GM19395 (cell line): ENCODE results near the gene PIR.

ENCODE experiments used
- ATAC-seq: cut with Tn5 transposase; IDR thresholded peaks from one replicate; pipeline ENCODE4 v1.9.1; 2021; ENCODE audit warnings: mild to moderate bottlenecking, moderate library complexity; ENCODE audit not compliant: unreplicated experiment

The PIR gene

GRCh38 chrX:15418707-15419181 lies 74.4 kb downstream of the PIR start:
- no peak for ATAC-seq

GRCh38 chrX:15418041-15418706 lies 75.0 kb downstream of the PIR start:
- no peak for ATAC-seq

- ATAC-seq = no peak
Measured at GRCh38 chrX:15416133-15416993, 76.8 kb downstream of the PIR start.

DNA sequence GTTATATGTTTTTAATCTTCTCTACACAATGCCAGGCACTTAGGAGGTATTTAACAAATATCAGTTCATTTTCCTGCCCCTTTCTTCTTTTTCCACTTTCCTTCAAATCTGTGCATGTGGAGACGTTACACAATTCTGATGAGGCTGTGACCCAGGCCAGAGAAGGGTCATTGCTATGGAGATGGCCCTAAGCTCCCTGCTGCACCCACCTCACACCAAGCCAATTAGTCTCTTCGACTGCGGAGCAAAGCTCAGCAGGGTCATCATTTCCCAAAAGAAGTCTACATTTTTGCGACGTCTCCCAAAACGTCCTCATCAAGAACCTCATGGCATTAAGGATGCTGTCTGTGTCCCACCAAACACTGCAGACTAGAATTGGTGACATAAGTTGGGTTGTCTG lies 80.0 kb downstream of the PIR start:
- no peak for ATAC-seq

DNA sequence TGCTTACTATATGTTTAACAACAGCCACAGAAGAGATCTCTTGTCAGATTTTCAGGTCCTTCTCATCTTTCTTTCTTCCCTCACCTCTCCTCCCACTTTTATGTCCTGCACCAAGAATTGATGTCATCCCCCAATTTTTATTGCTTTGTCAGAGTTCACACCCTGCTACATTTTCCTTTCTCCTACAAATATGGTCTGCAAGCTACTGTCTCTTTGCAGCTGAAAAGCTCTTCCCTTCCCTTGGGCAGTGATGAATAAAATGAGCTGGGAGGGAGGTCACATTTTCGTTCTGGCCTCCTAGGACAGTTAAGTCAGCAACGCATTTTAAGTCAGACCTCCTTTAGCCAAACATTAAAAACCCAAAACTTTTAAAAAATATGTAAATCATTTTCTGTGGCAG lies 82.2 kb downstream of the PIR start:
- ATAC-seq = no peak

DNA sequence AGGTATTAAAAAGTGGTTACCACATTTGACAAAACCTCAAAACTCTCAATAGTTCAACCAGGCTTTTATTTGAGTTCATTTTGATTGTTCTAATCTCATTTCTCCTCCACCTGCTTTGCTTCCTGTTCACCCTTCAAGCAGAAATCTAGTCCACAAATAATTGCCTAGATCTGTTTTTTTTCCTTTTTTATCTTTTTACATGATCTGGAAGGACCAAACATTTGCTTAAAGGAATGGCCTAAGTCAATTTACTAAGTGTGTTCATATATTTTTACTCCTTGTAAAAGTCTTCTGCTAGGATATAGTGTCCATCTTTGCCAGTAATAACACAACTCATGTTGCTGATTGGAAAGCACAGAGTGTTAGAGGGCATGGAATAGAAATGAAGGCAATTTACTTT lies 82.7 kb downstream of the PIR start:
- no peak for ATAC-seq

DNA sequence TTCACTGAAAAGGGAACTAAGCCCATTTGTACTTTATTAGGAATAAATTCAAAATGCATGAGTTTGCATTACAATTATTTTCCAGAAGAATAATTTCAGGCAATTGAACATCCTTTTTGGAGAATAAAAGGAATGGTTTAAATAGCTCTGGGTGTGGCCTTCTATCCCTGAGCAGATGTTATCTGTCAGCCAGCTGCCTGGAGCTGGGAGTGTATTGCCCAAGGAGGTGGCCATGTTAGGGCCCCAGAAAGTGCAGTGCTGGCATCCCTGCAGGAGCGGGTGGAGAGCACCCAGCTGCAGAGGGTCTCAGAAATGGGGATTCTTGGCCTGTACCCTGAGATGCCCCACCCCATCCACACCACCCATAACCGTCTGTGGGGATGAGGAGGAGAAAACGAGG lies 87.3 kb downstream of the PIR start:
- no peak for ATAC-seq

GRCh38 chrX:15404401-15405096 lies 88.6 kb downstream of the PIR start:
- ATAC-seq = no peak

DNA sequence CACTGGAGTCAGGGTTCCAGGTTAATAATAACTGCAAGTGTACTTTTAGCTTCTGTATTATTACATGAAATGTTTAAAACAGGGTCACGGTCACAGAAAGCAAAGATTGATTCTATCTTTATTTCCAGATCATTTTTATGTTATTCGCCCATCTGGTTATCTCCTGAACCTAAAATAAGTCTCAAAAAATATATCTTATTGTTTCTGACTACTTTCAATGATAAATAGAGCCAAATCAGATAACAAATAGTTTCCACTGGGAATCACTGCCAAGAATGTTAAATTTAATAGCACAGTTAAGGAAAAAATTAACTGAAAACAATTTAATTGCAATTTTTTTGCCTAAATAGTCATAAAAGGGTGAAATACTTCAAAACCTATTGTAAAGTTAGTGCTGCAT lies 91.8 kb downstream of the PIR start:
- ATAC-seq = no peak

DNA sequence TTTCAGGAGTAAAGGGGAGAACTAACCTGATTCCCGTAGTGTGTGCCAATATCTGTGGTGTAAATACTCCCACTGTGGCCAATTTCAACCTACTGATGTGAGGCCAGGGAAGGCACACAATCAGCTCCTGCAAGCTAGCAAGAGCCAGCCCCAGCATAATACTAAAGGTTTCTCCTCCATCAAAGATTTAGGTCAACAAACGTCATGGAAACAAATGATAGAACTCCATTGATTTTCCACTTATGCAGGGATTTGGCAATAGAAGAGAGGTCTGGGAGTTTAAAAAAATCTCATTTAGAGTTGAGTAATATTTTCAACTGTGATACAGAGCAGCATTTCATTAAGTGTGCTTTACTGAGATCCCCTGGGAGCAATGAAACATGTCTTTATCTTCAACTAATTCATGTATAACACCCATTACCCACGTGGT lies 93.2 kb downstream of the PIR start:
- ATAC-seq = no peak

- no peak for ATAC-seq
Measured at GRCh38 chrX:15398874-15399273, 94.3 kb downstream of the PIR start.

- no peak for ATAC-seq
Measured at GRCh38 chrX:15395789-15396188, 97.3 kb downstream of the PIR start.

GRCh38 chrX:15391850-15392249 lies 101.3 kb downstream of the PIR start:
- no peak for ATAC-seq

GRCh38 chrX:15384304-15384703 lies 108.8 kb downstream of the PIR start, which contains the start of gene VEGFD:
VEGFD (minus strand) TSS chrX:15384413; CDS start chrX:15383946, 467 bp downstream.
- ATAC-seq = no peak

GRCh38 chrX:15382813-15383212 lies 110.3 kb downstream of the PIR start:
- no peak for ATAC-seq

GRCh38 chrX:15376956-15377355 lies 116.2 kb downstream of the PIR start:
- ATAC-seq = no peak

DNA sequence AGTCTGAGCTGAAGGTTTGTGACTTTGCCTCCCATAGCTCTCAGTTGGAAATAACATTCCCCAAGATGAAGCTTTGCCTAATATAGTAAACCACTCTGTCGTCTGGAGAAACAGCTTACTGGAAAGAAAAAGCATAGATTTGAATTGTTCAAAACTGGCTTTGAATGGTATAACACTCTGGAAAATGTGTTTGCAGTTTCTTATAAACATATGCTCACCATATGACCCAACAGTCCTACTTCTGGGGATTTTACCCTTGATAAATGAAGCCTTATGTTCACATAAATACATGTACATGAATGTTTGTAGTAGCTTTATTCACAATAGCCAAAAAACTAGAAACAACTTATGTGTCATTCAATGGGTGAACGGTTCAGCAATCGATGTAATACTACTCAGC lies 119.2 kb downstream of the PIR start:
- no peak for ATAC-seq

- no peak for ATAC-seq
Measured at GRCh38 chrX:15366506-15367352, 126.4 kb downstream of the PIR start.

DNA sequence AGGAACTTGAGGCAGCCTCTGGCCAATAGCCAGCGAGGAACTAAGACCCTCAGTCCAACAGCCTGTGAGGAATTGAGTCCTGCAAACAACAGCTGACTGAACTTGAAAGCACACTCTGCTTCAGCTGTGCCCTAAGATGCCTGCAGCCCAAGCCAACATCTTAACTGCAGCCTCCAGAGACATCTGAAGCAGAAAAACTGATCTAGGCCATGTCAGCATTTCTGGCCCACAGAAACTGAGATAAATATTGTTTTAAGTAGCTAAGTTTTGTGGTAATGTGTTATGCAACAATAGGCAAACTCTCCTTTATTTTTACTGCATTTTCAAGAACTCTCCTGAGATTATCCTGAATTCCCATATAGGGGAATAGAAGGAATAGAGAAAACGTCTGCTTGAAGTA lies 133.4 kb downstream of the PIR start:
- ATAC-seq = no peak

GRCh38 chrX:15358533-15358932 lies 134.6 kb downstream of the PIR start:
- ATAC-seq = no peak

- no peak for ATAC-seq
Measured at GRCh38 chrX:15356444-15356843, 136.7 kb downstream of the PIR start.
